ENCODE data around the gene TXNRD1.

TXNRD1 gene

DNA sequence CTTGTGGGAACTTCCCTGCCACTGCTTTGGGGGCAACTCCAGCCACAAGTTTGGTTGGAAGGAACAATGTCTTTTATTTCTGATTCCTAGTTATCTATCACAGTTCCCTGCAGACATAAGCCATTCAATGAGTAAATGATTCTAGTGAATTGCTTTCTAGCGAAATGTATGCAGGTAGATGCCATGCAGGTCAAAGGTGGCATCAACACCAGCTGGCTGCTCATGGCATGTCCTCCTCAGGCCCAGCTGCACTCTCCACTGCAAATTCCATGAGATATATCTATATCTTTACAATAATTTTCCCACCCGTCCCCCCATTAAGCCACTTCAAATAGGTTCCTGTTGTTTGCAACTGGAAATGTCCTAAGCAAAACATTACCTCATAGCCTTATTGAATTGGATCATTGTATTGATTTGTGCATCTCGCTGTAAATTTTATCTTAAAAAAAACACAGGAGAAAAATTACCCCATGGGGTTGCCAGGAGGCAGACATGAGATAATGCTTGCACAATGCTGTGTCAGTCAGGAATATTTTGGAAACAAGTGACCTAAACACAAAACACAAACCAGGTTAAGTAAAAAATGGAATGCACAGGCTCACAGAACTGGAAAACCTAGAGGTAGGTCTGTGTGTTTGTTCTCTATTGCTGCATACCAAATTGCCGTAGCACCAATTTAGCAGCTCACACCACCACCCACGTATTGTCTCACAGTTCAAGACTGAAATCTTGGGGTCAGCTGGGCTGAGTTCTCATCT is 32.8 kb upstream of the TXNRD1 start:
- H3K4me1 ChIP-seq (ENCODE audit: control insufficient read depth, insufficient read depth, low read length): 0 out of 2 replicates have a peak, but pooled peaks cover under 1% of the 10 kb centered on the region
- H3K4me3 ChIP-seq (ENCODE audit: low read depth, low read length): no peak overlapping the region
- TF ChIP-seq, protein P1, sequence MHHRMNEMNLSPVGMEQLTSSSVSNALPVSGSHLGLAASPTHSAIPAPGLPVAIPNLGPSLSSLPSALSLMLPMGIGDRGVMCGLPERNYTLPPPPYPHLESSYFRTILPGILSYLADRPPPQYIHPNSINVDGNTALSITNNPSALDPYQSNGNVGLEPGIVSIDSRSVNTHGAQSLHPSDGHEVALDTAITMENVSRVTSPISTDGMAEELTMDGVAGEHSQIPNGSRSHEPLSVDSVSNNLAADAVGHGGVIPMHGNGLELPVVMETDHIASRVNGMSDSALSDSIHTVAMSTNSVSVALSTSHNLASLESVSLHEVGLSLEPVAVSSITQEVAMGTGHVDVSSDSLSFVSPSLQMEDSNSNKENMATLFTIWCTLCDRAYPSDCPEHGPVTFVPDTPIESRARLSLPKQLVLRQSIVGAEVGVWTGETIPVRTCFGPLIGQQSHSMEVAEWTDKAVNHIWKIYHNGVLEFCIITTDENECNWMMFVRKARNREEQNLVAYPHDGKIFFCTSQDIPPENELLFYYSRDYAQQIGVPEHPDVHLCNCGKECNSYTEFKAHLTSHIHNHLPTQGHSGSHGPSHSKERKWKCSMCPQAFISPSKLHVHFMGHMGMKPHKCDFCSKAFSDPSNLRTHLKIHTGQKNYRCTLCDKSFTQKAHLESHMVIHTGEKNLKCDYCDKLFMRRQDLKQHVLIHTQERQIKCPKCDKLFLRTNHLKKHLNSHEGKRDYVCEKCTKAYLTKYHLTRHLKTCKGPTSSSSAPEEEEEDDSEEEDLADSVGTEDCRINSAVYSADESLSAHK (tag by site-specific recombination; IDR thresholded peaks at IDR 0.05): no peak
- TF ChIP-seq ZNF654 (tag by site-specific recombination; IDR thresholded peaks at IDR 0.05; ENCODE audit: low read depth) (no peak), GLIS2 (tag by site-specific recombination; IDR thresholded peaks at IDR 0.05) (no peak), MZF1 (tag by site-specific recombination; IDR thresholded peaks at IDR 0.05; ENCODE audit: borderline replicate concordance) (no peak), ZNF174 (tag by site-specific recombination; IDR thresholded peaks at IDR 0.05) (no peak), ZNF521 (tag by site-specific recombination; IDR thresholded peaks at IDR 0.05) (no peak), ZNF157 (tag by site-specific recombination; IDR thresholded peaks at IDR 0.05) (no peak)
- TF ChIP-seq, protein P2, sequence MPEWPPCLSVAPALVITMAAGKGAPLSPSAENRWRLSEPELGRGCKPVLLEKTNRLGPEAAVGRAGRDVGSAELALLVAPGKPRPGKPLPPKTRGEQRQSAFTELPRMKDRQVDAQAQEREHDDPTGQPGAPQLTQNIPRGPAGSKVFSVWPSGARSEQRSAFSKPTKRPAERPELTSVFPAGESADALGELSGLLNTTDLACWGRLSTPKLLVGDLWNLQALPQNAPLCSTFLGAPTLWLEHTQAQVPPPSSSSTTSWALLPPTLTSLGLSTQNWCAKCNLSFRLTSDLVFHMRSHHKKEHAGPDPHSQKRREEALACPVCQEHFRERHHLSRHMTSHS (tag by site-specific recombination; IDR thresholded peaks at IDR 0.05): no peak
- TF ChIP-seq, protein P3, sequence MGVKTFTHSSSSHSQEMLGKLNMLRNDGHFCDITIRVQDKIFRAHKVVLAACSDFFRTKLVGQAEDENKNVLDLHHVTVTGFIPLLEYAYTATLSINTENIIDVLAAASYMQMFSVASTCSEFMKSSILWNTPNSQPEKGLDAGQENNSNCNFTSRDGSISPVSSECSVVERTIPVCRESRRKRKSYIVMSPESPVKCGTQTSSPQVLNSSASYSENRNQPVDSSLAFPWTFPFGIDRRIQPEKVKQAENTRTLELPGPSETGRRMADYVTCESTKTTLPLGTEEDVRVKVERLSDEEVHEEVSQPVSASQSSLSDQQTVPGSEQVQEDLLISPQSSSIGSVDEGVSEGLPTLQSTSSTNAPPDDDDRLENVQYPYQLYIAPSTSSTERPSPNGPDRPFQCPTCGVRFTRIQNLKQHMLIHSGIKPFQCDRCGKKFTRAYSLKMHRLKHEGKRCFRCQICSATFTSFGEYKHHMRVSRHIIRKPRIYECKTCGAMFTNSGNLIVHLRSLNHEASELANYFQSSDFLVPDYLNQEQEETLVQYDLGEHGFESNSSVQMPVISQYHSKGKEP (tag by site-specific recombination; IDR thresholded peaks at IDR 0.05): no peak
- CTCF ChIA-PET: interaction anchor here (0.6 kb wide), 1 partner anchor 37 kb away, joined by 4 read pairs; no protein-coding TSS in a partner anchor
- H3K36me3 ChIP-seq (ENCODE audit: control insufficient read depth in 2 of 2, insufficient read depth in 1 of 2, low read length in 2 of 2): no peaks in the 10 kb centered on the region
- no peak overlapping the region for H3K27ac ChIP-seq (ENCODE audit: extremely low read depth, low read depth, low read length)
- H3K9me3 ChIP-seq (ENCODE audit: control insufficient read depth, insufficient read depth, low read depth, low read length): no peaks in the 10 kb centered on the region
- POLR2A ChIA-PET: no interaction called here

DNA sequence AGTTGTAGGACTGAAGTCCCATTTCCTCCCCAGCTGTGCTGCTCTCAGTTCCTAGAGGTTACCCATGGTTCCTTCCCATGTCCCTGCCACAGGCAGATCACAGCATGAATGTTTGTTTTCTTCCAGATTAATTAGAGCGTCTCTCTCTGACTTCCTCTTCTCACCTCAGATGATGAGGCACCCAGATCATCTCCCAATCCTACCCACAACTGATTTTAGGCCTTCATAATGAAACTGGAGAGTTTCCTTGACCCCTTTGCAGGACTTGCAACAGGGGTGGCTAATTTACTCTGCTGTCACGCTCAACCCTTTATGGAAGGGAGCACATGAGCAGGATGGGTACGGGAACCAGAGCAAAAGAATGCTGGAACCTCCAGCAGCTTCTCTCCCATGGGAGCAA is 32.1 kb upstream of the TXNRD1 start:
- TF ChIP-seq ZNF324 (tag by site-specific recombination; IDR thresholded peaks at IDR 0.05): no peak
- no peak for TF ChIP-seq ZNF274 (IDR thresholded peaks at IDR 0.05; ENCODE audit: low read length)
- TF ChIP-seq ZNF274 (tag by site-specific recombination; IDR thresholded peaks at IDR 0.05; ENCODE audit: borderline replicate concordance): no peak
- TF ChIP-seq, protein P4, sequence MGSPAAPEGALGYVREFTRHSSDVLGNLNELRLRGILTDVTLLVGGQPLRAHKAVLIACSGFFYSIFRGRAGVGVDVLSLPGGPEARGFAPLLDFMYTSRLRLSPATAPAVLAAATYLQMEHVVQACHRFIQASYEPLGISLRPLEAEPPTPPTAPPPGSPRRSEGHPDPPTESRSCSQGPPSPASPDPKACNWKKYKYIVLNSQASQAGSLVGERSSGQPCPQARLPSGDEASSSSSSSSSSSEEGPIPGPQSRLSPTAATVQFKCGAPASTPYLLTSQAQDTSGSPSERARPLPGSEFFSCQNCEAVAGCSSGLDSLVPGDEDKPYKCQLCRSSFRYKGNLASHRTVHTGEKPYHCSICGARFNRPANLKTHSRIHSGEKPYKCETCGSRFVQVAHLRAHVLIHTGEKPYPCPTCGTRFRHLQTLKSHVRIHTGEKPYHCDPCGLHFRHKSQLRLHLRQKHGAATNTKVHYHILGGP (tag by site-specific recombination; IDR thresholded peaks at IDR 0.05): no peak
- no peak for TF ChIP-seq ZNF202 (tag by site-specific recombination; IDR thresholded peaks at IDR 0.05; ENCODE audit: borderline replicate concordance)
- TF ChIP-seq, protein P5, sequence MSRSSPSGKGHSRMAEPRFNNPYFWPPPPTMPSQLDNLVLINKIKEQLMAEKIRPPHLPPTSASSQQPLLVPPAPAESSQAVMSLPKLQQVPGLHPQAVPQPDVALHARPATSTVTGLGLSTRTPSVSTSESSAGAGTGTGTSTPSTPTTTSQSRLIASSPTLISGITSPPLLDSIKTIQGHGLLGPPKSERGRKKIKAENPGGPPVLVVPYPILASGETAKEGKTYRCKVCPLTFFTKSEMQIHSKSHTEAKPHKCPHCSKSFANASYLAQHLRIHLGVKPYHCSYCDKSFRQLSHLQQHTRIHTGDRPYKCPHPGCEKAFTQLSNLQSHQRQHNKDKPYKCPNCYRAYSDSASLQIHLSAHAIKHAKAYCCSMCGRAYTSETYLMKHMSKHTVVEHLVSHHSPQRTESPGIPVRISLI (tag by site-specific recombination; IDR thresholded peaks at IDR 0.05): no peak
- TF ChIP-seq ZNF660 (tag by site-specific recombination; IDR thresholded peaks at IDR 0.05): no peak
- TF ChIP-seq ZNF133 (tag by site-specific recombination; IDR thresholded peaks at IDR 0.05): no peak
- no peak for TF ChIP-seq ZNF239 (tag by site-specific recombination; IDR thresholded peaks at IDR 0.05)
- no peak for TF ChIP-seq TRIM28 (IDR thresholded peaks at IDR 0.05; ENCODE audit: borderline replicate concordance, low read length)
- TF ChIP-seq ZNF248 (tag by site-specific recombination; IDR thresholded peaks at IDR 0.05): no peak
- no peak for TF ChIP-seq YY2 (tag by site-specific recombination; IDR thresholded peaks at IDR 0.05)
- TF ChIP-seq ZNF335 (tag by site-specific recombination; conservative IDR thresholded peaks at IDR 0.05): no peak
- TF ChIP-seq ZNF10 (tag by site-specific recombination; IDR thresholded peaks at IDR 0.05): no peak
- no peak for TF ChIP-seq ZNF843 (tag by site-specific recombination; IDR thresholded peaks at IDR 0.05)
- TF ChIP-seq ZNF426 (tag by site-specific recombination; IDR thresholded peaks at IDR 0.05): no peak
- CTCF ChIA-PET: interaction anchor here (0.6 kb wide), 2 partner anchors 14 to 37 kb away, joined by 4 read pairs; no protein-coding TSS in a partner anchor
- Histone ChIP-seq H3K27ac (ENCODE audit: extremely low read depth, low read depth, low read length) (no peak overlapping the region), H3K36me3 (ENCODE audit: control insufficient read depth in 2 of 2, insufficient read depth in 1 of 2, low read length in 2 of 2) (no peaks in the 10 kb centered on the region), H3K4me1 (ENCODE audit: control insufficient read depth, insufficient read depth, low read length) (no peaks in the 10 kb centered on the region), H3K4me3 (ENCODE audit: low read depth, low read length) (no peak overlapping the region), H3K9me3 (ENCODE audit: control insufficient read depth, insufficient read depth, low read depth, low read length) (no peaks in the 10 kb centered on the region)
- POLR2A ChIA-PET: no interaction called here
